ENCODE results near the gene JMJD1C.

Gene JMJD1C

DNA sequence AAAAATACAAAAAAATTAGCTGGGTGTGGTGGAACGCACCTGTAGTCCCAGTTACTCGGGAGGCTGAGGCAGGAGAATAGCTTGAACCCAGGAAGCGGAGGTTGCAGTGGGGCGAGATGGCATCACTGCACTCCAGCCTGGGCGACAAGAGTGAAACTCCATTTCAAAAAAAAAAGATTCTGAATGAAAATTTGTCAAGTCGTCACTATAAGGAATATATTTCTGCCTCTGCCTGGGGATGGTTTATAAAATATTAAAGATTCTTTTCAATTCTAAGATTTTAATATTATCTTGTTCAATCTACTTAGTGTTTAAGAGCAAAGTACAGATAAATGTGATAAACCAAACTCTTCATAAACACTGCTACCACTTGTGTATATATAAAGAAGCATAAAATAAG lies 185.4 kb downstream of the JMJD1C start:
- no peak for DNase-seq

DNA sequence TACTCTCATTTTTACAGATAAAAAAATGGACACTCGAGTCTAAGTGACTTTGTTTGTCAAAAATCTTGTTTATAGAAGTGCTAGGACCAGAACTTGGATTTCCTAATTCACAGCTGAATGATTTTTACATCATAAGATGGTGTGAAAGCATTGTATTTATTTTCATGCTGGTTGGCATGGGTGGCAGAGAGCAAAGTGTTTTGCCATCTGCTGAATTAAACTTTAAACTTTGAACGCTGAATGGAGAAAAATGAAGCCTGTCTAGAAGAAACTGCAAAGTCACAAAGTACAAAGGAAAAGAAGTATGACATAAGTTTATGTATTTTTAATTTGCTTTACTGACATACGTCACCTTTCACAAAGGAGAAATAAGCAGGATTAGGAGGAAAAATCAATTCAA lies 190.7 kb downstream of the JMJD1C start:
- DNase-seq = no peak

DNA sequence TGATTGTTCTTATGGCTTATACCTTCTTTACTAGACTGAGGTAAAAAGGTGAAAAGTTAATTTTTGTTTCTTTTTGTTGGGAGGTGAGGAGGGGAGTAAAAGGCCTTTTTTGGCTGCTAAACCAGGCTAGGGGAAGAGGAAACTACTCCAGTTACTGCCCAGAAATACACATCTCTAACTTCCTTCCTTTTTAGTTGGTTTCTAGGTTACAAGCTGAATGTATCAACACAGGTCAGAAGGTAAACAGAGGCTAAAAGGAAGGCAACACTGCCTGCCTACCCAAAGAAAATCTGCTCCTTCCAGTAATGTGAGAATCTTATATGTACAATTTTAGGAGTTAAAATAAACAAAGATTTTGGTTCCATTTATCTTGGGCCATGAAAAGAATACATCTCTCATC lies 192.2 kb downstream of the JMJD1C start:
- DNase-seq = no peak

DNA sequence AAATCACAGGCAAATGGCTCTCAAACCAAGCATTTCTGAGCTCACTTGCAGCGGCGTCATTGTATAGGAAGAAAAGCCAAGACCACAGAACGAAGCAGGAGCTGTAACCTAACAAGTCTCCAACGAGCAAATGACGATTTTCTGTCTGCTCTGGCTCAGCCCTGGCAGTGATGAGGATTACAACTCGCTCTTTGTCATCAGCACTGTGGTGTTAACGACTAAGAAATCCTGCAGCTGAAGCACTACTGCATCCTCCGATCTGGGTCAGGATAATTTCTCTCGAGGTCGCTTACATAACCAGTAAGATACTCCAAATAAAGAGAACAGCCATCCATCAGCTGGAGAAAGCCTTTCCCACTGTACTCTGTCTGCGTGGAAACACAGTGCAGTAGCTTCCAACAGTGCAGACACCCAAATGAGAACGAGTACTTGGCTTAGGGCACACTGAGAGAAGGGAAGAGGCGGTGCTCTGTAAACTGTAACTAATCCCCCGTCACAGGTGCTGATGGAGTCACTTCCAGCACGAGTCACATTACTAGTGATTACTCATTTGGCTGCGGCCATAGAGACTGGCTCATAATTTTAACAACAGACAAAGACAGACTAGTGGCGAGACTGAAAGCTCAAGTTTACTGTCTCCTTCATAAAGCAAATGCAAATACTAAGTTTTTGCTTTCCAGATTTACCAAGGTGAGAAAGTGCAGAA lies 196.8 kb downstream of the JMJD1C start:
- peak; percentile 66 for DNase-seq

DNA sequence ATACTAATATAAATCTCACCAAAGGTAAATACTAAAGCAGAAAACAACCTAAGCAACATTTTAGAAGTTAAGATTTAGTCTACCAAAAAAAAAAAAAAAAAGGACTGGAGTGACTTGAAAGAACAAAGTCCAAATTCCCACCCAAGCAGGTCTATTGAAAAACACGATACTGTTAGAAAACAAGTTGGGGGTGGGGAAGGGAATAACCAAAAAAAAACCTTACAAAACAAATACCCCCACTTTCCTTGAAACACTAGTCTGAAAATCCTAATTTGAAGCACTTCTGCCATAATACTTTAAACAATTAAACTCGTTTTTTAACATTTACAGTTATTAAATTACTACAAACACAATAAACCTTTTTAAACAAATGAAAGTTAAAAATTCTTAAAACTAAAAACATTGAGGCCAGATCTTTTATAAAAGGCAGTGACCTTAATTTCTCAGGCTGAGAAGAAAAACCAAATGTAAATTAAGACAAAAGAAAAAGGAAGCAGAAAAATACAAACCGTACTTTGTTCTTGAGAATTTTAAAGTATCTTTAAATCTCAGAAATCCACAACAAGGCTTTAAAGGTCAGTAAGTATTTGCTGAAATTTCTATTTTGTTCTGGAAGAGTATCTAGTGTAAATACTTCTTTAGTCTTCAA lies 197.5 kb downstream of the JMJD1C start:
- no peak for DNase-seq

DNA sequence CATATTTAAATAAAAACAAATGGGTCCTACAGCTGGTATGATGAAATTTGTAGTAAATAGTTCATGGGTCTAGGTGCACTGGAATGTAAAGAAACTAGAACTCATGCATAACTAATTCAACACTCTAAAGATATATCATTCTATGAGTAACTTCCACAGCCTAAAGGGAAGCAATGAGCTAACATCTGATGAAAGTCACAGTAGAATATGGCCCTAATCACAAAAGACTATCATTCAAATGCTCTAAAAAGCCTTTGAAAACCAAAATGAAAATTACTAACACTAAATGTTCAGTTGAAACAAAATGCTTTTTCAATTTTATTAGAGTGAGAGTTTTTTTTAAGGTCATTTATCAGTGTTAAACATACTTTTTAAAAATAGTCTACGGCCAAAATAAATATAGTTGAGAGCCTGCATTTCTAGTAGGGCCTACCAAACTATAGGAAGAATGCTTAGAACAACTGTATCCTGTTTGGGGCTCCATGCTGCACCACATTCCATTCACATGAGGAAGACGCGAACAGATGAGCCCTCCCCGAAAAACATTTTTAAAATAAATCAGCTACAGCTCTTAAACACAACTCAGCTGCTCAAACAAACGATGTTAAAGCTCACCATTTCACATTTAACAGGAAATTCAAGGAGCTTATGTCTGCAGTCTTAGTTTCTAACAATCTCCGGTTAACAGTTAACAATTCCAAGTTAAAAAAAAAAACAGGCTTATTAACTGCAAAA lies 198.2 kb downstream of the JMJD1C start:
- DNase-seq = no peak

DNA sequence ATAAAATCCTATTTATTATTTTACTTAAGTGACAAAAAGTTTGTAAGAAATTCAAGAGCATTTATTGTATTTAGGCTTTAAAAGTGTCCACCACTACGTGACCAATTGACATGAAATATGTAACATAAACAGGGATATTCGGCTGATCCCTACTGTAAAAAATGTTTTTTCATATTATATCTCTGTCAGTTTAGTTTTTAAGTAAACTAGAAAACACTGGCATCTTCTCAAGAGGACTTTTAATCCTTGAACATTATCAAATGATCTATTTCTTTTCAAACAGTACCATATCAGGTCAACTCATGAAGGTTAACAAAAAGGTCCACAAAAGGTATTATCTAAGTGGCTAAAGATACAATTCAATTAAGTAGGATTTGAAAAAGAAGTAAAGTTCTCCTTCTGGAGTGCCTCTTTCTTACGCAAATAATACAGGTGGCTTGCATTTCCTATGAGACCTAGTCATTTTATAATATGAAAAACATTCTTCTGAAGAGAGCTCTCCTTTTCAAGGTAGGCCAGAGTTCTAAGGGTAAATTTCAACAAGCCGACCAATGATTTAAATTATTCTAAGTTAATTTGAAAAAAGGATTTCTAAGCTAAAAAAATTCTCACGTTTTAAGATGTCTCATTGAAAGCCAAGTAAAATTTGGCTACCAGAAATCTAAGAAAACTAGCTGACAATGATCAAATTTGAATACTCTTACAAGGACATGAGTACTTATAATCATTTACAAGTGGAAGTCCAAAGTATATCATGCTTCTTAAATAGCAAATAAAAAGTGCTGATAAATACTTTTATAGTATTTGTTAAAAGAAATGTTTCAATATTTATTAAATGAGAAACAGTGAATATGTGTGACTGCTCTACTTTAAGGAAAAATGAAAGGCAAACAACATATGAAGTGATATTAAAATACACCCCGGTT lies 199.1 kb downstream of the JMJD1C start:
- DNase-seq = no peak

DNA sequence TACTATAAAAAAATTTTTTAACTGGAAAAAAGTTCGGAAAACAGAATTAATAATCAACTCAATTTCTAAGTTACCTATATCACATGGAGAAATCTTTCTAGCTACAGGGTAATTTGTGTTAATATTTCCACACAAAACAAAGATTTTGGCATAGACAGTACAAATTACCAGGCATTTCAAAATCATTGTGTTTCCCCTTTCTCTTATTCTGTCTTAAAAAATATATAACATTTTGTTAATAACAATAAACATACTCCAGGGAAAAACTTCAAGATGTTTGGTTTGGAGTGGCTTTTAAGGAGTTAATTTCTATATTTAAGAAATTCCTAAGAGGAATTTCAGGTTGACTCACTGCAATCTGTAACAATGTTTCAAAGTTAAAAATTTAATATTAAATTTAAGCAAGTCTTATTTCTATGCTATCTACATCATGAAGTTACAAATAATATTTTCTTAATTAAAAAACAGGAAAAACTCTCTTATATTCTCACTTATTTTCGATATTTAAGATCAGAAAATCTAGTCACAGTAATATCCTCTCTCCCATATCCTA lies 200.0 kb downstream of the JMJD1C start:
- no peak for DNase-seq

DNA sequence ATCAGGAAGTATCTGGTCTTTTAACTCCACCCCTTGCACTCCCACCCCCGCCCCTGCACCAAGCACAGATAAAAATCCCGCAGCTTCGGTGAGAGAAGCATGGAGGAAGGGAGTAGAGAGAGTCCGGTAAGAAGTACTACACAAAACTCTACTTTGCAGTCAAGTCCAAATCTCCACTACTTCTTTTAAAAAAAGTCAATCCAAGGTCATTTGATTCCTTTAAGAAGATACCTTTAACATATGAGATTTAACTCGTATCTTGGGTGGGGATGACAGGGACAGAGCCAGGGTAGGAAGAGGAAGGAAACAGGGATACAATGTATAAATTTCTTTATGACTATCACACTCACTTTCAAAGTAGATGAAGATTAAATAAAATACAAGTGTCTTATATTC lies 200.6 kb downstream of the JMJD1C start:
- no peak for DNase-seq

DNA sequence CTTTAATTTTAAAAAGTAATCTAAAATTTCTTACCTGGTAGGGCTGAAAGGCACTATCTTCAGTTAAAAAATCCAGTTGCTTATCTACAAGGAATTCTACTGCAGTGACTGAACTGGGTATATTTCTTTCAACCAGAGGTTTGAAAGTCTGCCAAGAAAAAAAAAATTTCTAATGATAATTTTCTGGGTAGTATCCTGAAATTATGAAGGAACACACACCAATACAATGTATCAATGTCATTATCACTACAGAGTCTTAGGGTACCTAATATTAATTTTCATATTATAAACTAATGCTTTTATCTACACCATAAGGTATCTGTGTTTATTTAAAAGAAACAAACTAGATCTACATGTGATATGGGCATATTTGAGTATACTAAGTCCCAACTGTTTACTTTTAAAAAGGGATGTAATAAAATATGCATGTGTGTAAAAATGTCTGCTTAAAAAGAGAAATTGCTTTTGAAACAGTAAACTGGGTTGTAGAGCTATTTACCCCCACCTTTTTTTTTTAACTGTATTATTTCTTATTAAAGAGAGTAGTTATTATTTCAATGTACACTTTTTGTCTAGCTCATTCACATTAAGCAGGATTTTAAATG lies 201.1 kb downstream of the JMJD1C start:
- DNase-seq = no peak

DNA sequence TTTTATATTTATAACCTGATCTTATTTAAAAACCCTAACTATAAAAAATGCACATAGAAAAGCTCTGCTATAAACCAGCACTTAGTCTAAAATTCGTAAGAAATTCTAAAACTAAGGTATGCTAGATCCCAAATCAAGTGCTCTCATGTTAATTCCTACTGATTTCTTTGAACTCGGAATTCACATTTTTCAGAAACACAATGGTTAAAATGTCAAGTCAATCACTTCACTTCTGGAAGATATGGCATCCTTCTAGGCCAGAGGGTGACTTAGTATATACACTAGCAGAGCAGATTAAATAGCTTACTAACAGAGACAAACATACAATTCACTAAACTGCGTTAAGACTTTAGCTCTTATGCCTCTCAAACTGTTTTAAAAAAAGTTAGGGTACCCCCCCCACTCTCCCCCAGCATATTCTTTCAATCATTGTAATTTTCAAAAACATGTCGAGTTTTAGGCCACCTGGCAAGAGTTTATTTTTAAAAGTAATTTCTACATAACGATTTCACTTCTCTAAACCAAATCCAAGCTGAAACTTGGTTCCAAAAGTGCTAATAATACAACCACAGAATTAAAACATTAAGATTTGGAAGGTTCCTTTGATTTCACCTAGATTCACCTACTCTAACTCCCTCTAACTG lies 203.2 kb downstream of the JMJD1C start:
- DNase-seq = no peak

DNA sequence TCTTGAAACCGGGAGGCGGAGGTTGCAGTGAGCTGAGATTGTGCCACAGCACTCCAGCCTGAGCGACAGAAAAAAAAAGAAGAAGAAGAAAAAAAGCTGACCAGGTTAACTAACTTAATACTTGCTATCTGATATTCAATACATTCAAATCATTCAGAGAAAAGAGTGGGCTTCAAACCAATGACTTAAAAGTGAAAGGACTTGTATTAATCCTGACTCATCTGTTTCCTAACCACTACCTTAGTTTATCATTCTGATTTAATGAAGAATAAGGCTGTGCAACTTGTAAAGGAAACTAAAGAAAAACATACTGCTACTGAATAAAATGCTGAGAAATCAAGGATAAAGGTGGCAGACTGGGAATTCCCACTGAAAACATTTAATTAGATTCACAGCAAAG lies 204.3 kb downstream of the JMJD1C start:
- DNase-seq = no peak

DNA sequence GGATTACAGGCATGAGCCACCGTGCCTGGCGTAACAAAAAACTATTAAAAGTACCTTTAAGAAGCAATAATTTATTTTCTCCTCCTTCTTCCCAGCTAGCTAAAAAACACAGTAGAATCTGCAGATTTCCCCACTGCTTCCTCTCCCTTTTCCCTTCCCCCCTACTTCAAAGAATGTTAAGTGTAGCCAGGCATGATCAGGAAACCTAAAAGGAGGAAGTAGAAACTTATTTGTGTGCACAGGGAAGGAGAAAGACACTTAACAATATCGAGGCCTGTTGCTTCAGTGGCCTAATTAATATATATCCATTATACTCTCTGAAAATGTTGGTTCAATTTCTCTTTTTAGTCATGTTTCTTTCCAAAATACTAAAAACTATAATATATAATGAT lies 204.9 kb downstream of the JMJD1C start:
- DNase-seq = no peak

DNA sequence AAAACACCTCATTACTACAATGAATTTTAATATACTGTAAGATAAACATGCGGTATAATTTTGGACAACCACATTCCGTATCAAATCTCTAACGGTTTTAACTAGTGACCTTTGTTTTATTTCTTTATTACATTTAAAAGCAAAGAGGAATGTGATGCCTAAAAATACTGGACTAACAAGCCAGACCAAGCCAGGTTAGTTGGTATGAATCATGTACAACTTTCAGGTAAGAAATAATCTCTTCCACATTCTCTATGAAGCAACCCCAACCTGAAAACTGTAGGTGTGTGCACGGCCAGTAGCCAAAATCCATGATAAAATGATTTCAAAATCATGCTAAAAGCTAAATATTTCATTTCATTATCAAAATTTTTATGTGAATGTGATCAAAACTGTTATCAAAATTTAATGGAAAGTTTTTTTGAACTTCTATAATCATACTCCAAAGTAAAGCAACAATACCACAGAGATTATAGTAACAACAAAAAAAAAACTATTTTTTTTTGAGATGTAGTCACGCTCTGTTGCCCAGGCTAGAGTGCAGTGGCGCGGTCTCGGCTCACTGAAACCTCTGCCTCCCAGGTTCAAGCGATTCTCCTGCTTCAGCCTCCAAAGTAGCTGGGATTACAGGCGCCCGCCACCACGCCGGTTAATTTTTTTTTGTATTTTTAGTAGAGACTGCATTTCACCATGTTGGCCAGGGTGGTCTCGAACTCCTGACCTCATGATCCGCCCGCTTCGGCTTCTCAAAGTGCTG lies 205.5 kb downstream of the JMJD1C start:
- DNase-seq = no peak

DNA sequence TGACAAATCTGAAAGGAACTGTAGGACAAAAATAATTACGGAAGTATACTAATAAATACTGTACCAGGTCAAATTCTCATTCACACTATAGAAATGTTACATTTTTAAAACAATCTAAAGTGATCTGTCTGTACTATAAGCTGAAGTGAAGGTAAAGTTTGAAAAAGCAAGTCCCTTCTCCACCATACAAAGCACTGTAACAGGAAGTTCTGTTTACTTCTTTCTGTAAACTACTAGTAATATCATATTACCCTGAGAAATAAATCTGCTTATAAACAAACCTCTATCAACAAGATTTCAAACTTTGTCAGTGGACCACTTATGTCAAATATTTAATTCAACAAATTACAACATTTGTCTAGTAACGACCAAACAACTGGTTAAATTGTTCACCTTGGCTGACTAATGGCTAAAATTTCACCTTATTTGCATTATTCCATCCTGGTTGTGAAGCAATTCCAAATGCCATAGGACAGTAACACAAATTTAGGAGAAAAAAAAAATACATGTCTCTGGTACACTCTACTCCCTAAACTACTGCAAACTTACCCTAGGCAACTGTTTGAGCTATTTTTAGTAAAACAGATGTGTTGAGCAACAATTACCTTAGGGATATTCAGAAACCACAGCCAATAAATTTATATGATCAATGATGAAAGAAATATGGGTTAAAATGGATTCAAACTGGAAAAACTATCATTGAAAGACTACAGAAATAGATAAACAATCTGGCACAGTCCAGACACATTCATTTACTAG lies 206.7 kb downstream of the JMJD1C start:
- no peak for DNase-seq

DNA sequence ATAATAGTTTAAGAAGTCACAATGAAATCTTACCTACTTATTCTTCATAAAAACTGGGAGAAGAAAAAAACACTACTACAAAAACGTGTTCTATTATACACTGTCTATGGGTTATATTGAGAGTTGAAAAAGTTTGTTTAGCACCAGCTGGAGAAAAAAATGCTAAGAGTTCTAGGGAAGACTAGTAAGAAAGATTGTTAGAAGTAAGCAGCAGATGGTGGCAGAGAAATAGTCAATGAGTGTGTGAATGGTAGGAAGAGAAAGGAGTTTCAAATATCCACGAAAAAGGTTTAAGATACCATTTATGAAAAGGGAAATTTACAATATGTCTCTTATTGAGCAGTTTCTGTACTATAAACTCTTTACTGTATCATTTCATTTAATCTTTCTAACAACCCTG lies 208.0 kb downstream of the JMJD1C start:
- no peak for DNase-seq

DNA sequence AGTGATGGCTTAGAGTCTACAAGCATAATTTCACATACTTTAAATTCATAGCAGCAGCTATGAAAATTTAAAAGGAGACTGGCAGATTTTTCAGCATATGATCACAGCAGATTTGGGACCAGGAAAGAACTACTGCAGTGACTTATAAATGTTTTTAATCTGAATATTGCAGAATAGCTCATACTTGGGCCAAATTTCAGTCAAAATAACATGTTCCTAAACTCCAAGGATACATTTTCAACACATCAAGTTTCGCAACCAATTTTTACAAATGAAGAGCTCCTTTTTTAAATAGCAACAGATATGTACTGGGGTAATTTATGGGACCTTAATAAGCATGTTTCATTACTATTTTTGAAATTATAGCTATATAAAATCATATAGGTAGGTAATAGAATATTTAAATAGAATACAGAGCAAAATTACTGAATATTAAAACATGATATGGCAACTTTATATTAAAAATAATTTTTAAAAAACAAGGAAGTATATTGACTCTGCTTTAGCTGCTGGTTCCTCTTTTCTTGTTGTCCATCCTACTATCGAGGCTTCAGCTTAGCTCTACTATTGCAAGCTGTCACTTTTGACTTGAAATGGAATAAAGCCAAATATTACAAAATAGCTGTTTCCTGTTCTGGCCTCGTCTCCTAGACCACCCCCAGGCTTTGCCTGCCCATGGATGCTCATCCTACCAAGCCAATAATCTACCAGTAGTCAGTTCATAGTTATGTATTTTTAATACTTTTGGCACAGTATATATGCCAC lies 209.6 kb downstream of the JMJD1C start:
- DNase-seq = no peak

DNA sequence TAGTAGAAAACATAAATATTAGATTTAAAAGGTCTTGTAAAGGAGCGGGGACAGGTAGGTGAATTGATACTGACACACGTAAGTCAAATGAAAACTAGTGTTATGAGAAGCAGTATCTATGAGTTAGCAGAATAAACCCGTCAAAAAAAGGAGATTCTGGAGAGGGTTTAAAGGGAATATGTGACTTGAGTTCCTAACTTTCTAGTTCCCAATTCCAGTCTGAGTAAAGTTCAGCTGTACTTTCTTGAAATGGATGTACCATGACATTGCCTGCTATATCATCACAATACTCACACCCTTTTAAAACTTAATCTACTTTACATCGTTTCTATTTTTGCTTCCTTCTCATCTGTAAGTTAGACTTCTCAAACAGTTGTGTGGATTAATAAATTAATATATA lies 210.5 kb downstream of the JMJD1C start:
- no peak for DNase-seq

DNA sequence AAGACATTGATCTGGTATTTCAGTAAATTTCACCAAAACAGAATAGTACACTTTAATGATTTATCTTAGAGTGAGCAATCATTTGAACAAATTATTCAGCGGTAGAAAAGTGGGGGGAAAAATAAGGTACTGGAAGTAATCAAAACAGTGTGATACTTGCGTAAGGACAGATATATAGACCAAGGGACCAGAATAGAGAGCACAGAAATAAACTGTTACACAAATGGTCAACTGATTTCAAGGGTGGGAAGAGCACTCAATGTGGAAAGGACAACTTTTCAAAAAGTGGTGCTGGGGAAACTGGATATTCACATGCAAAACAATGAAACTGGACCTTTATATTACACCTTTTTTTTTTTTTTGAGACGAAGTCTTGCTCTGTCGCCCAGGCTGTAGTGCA lies 212.7 kb downstream of the JMJD1C start:
- DNase-seq = no peak

Measured in activated T-cell treated with anti-CD3 and anti-CD28 coated beads, Interleukin-2, amount 50 U/mL, for 1 hour (primary cell).